Keratinocyte (primary cell): Measurements from ENCODE around the gene PLD1.

Source experiments
- EZH2 ChIP-seq: IDR thresholded peaks from one replicate; pipeline ENCODE4 v1.6.1; 2012; ENCODE audit warnings: inconsistent platforms, mild to moderate bottlenecking, low read length, moderate library complexity
- TF ChIP-seq, protein P1 (sequence below), 3 experiments: IDR thresholded peaks in 1 of 3; conservative IDR thresholded peaks in 1 of 3; optimal IDR thresholded peaks in 1 of 3; 2 replicates in 2 of 3; 3 replicates in 1 of 3; pipeline versions ENCODE3 to v1.5.1; 2011; ENCODE audit warnings: low read length in 3 of 3, mild to moderate bottlenecking in 3 of 3, moderate library complexity in 2 of 3, control low read depth in 1 of 3, inconsistent platforms in 1 of 3; ENCODE audit not compliant: insufficient read depth in 2 of 3; ENCODE audit errors: extremely low read depth in 1 of 3

DNA sequence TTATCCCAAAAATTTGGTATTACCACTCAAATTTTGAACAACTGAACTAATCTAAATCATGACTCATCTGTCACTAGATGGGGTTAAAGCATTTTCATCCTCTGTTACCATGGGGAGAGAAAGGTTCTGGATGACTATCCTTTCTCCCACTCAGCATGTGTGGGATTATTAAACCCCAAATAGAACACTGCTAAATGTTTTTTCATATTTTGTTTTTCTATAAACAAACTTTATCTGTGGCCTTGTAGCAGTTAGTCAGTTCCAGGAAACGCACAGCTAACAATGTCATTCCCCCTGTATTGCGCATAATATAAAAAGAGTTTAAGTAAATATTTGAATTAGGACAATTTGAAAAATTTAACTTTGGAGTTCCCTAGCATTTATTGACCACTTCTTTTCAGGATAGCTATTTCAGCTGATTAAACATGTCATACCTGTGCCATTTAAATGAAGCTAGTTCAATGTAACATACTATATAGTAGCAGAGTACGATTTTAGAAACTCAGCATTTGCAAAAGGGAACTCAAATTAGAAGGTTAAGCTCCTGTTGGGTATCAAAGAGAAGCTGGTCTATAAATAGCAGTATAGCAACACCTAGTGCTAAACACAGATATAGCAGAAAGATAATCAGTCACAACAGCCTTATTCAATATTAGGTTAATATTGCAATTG is 23.6 kb upstream of the PLD1 start:
- TF ChIP-seq, protein P1, sequence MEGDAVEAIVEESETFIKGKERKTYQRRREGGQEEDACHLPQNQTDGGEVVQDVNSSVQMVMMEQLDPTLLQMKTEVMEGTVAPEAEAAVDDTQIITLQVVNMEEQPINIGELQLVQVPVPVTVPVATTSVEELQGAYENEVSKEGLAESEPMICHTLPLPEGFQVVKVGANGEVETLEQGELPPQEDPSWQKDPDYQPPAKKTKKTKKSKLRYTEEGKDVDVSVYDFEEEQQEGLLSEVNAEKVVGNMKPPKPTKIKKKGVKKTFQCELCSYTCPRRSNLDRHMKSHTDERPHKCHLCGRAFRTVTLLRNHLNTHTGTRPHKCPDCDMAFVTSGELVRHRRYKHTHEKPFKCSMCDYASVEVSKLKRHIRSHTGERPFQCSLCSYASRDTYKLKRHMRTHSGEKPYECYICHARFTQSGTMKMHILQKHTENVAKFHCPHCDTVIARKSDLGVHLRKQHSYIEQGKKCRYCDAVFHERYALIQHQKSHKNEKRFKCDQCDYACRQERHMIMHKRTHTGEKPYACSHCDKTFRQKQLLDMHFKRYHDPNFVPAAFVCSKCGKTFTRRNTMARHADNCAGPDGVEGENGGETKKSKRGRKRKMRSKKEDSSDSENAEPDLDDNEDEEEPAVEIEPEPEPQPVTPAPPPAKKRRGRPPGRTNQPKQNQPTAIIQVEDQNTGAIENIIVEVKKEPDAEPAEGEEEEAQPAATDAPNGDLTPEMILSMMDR (optimal IDR thresholded peaks at IDR 0.05 in 1 of 3, IDR thresholded peaks at IDR 0.05 in 1 of 3, conservative IDR thresholded peaks at IDR 0.05 in 1 of 3; ENCODE audit: extremely low read depth in 1 of 3, insufficient read depth in 2 of 3, low read length in 3 of 3) = peak in 2 of 3 experiments; percentile 56 to 58
- no peak for TF ChIP-seq EZH2
